Skeletal muscle satellite cell (primary cell): Measurements from ENCODE around the gene BCDIN3D.
"Not testable (repeated sequence)": the region's sequence is repeated elsewhere in the genome, so short reads cannot be mapped to it uniquely, and the experiment has no call there.

Experiments used
- H3K27me3 ChIP-seq: 2 replicates; pipeline ENCODE4 v1.7.0; 2013; ENCODE audit warnings: low read length; ENCODE audit not compliant: control insufficient read depth, insufficient read depth
- H3K36me3 ChIP-seq: 2 replicates; pipeline ENCODE4 v1.7.0; 2013; ENCODE audit warnings: mild to moderate bottlenecking, control low read depth, low read length; ENCODE audit not compliant: insufficient read depth
- H3K4me1 ChIP-seq: 2 replicates; pipeline ENCODE4 v1.7.0; 2013; ENCODE audit warnings: low read length; ENCODE audit not compliant: control insufficient read depth, insufficient read depth
- H3K4me2 ChIP-seq: 2 replicates; pipeline ENCODE4 v1.7.0; 2013; ENCODE audit warnings: mild to moderate bottlenecking, low read length
- H3K4me3 ChIP-seq: 2 replicates; pipeline ENCODE4 v1.7.0; 2013; ENCODE audit warnings: low read length
- H3K9ac ChIP-seq: 2 replicates; pipeline ENCODE4 v1.7.0; 2013; ENCODE audit warnings: mild to moderate bottlenecking, low read depth, low read length, moderate library complexity
- H3K9me3 ChIP-seq: replicated peaks from 2 replicates; pipeline ENCODE4 v1.7.0; 2013; ENCODE audit warnings: mild to moderate bottlenecking, control low read depth, low read length

The BCDIN3D gene

DNA sequence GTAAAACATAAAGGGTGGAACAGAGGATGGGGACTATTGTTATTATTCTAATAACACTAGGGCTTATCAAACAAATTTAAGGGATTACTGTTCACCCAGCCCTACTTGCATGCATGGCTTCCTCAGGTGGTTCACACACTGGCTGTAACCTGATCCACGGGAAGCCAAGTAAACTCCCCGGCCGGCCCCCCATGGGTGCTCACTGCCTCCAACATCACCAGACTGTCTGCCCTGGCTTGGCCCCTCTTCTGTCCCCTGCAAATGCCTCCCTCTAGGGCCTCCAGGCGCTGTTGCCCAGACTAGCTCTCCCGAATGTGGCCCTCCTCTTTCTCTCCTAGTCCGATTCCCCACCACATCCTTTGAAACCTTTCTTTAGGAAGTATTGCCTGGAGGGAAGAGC is 42.2 kb upstream of the BCDIN3D start:
- H3K9me3 ChIP-seq = no peaks in the 10 kb centered on the region
- no peaks in the 10 kb centered on the region for H3K36me3 ChIP-seq
- H3K9ac ChIP-seq = no peak overlapping the region
- no peaks in the 10 kb centered on the region for H3K4me1 ChIP-seq
- H3K27me3 ChIP-seq = peaks cover 47% of the 10 kb centered on the region
- no peak overlapping the region for H3K4me2 ChIP-seq
- H3K4me3 ChIP-seq = no peak overlapping the region

- H3K4me1 ChIP-seq = no peaks in the 10 kb centered on the region
- no peak overlapping the region for H3K4me2 ChIP-seq
- peaks cover 42% of the 10 kb centered on the region for H3K27me3 ChIP-seq
- H3K4me3 ChIP-seq = no peak overlapping the region
- no peak overlapping the region for H3K9ac ChIP-seq
- no peaks in the 10 kb centered on the region for H3K36me3 ChIP-seq
- no peaks in the 10 kb centered on the region for H3K9me3 ChIP-seq
Observed at GRCh38 chr12:49882851-49883464, 40.1 kb upstream of the BCDIN3D start.

DNA sequence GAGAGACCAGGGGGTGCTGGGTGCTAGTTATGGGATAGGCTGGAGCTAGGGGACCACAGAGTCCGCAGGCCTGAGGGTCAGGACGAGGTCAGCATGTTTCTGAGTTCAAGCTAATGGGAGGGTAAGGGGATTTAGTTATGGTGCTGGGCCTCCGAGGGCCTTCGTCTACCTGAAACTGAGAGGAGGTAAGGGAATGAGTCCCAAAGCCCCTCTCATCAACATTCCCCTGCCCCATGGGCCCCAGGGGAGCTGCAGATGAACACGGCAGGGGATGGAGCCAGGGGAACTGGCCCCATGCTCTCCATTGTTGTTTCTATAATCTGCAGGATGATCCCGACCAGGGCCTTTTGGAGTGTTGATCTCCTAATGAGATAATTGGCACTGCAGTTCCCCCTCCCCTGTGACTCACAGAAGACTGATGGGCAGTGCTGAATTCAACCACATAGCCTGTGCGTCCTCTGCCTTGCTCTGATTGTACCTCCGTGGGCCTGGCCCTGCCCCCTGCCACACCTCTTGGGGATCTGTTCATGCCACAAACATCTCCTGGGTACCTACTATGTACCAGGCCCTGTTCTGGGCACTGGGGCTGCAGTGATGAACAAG is 39.4 kb upstream of the BCDIN3D start:
- H3K4me2 ChIP-seq = no peak overlapping the region
- H3K36me3 ChIP-seq = no peaks in the 10 kb centered on the region
- H3K9me3 ChIP-seq = no peaks in the 10 kb centered on the region
- no peak overlapping the region for H3K4me3 ChIP-seq
- H3K4me1 ChIP-seq = no peaks in the 10 kb centered on the region
- H3K27me3 ChIP-seq = peaks cover 38% of the 10 kb centered on the region
- H3K9ac ChIP-seq = no peak overlapping the region

DNA sequence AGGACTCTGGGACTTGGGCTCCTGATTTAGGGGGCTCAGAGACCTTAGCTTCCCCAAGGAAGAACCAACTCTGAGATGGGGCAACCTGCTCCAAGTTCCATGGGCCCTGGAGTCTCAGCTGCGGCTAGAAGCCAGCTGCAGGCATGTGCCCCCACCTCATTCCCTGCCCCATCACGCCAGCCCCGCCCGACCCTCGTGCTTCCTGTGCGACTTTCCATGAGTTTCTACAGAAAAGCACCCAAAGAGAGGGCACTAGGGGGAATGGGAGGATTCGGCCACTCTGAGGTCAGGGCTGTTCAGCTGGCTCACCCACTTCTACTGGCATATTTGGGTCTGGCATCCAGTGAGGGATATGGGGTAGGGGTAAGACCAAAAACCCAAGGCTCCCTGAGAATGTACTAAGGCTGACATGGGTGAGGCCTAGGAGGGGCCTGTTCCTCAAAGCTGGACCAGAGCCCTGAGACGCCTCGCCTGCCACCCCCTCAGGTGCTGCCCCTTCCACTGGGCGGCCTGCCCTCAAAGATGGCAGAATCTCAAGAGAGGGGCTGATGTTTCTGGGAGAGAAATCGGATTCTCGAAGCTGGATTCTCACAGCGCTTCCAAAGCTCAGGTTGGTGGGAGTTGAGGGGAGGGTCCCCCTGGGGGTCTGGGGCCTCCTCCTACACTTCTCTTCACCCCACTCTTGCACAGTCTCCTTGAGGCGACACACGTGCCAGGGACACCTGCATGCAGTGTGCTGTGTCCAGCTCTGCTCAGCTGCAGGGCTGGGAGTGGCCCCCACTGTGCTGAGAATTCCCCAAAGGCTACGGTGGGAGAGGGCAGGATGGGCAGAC is 38.7 kb upstream of the BCDIN3D start:
- Histone ChIP-seq H3K4me1 (no peaks in the 10 kb centered on the region), H3K4me3 (no peak overlapping the region), H3K4me2 (no peak overlapping the region), H3K9me3 (no peaks in the 10 kb centered on the region), H3K36me3 (no peaks in the 10 kb centered on the region), H3K9ac (no peak overlapping the region), H3K27me3 (peaks cover 31% of the 10 kb centered on the region)

- H3K4me1 ChIP-seq = no peaks in the 10 kb centered on the region
- no peak overlapping the region for H3K9ac ChIP-seq
- H3K4me3 ChIP-seq = no peak overlapping the region
- H3K9me3 ChIP-seq = no peaks in the 10 kb centered on the region
- H3K36me3 ChIP-seq = no peaks in the 10 kb centered on the region
- no peak overlapping the region for H3K4me2 ChIP-seq
- H3K27me3 ChIP-seq = peaks cover 29% of the 10 kb centered on the region
Observed at GRCh38 chr12:49880756-49881414, 38.0 kb upstream of the BCDIN3D start.

DNA sequence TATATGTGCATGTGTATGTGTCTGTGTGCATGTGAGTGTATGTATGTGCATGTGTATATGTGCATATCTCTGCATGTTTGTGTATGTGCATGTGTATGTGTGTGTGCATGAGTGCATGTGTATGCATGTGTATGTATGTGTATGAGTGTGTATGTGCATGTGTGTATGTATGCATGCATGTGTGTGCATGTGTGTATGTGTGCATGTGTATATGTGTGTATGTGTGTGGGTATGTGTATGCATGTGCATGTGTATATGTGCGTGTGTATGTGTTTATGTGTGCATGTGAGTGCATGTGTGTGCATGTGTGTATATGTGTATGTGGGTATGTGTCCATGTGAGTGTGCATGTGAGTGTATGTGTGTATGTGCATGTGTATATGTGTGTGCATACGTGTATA is 36.2 kb upstream of the BCDIN3D start:
- peaks cover 22% of the 10 kb centered on the region for H3K27me3 ChIP-seq
- H3K4me2 ChIP-seq, H3K4me3 ChIP-seq, H3K36me3 ChIP-seq, H3K9ac ChIP-seq, H3K9me3 ChIP-seq, H3K4me1 ChIP-seq: not testable (repeated sequence)

DNA sequence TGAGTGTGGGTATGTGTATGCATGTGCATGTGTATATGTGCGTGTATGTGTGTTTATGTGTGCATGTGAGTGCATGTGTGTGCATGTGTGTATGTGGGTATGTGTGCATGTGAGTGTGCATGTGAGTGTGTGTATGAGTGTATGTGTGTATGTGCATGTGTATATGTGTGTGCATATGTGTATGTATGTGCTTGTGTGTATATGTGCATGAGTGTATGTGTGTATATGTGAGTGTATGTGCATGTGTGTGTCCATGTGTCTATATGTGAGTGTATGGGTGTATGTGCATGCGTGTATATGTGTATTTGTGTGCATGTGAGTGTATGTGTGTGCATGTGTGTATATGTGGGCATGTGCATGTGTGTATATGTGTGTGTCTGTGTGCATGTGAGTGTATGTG is 35.1 kb upstream of the BCDIN3D start:
- no peaks in the 10 kb centered on the region for H3K9me3 ChIP-seq
- no peak overlapping the region for H3K9ac ChIP-seq
- H3K4me3 ChIP-seq = no peak overlapping the region
- no peaks in the 10 kb centered on the region for H3K36me3 ChIP-seq
- no peaks in the 10 kb centered on the region for H3K4me1 ChIP-seq
- no peak overlapping the region for H3K4me2 ChIP-seq
- H3K27me3 ChIP-seq = peaks cover 16% of the 10 kb centered on the region

- Histone ChIP-seq H3K9ac (no peak overlapping the region), H3K4me3 (no peak overlapping the region), H3K4me2 (no peak overlapping the region), H3K27me3 (peaks cover 11% of the 10 kb centered on the region), H3K4me1 (no peaks in the 10 kb centered on the region), H3K9me3 (no peaks in the 10 kb centered on the region), H3K36me3 (no peaks in the 10 kb centered on the region)
Observed at GRCh38 chr12:49877066-49877465, 34.2 kb upstream of the BCDIN3D start.

DNA sequence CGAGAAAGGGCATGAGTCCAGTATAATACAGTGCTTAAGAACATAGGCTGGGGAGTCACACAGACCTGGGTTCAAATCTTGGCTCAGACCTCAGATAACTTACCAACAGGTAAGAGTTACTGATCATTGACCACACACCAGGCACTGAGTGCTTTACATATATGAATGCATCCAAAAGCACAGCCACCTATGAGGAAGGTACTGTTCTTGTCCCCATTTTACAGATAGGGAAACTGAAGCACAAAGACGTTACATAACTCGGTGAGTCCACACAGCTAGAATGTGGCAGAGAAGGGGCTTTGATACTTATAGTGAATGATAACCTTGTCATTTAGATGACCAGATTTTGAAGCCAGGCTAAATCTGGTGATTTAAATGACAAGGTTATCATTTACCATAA is 33.2 kb upstream of the BCDIN3D start:
- Histone ChIP-seq H3K9me3 (no peaks in the 10 kb centered on the region), H3K4me1 (no peaks in the 10 kb centered on the region), H3K9ac (no peak overlapping the region), H3K4me2 (no peak overlapping the region), H3K27me3 (peaks cover 11% of the 10 kb centered on the region), H3K4me3 (no peak overlapping the region), H3K36me3 (no peaks in the 10 kb centered on the region)

- H3K36me3 ChIP-seq = no peaks in the 10 kb centered on the region
- no peaks in the 10 kb centered on the region for H3K9me3 ChIP-seq
- H3K4me1 ChIP-seq = no peaks in the 10 kb centered on the region
- H3K4me2 ChIP-seq = no peak overlapping the region
- H3K27me3 ChIP-seq = peaks cover 11% of the 10 kb centered on the region
- no peak overlapping the region for H3K9ac ChIP-seq
- H3K4me3 ChIP-seq = no peak overlapping the region
Observed at GRCh38 chr12:49875115-49875720, 32.3 kb upstream of the BCDIN3D start.
